H9 (cell line): ENCODE results near the gene TBATA. TPM values are rescaled to one million over a fixed set of nuclear protein-coding genes. Genes with fewer than 3 reads are reported as not detected.

ENCODE experiments used
- DNase-seq: peaks from one replicate; pipeline ENCODE4 v3.0.0-alpha.2; 2017
- H2AFZ ChIP-seq: one replicate; pipeline ENCODE4 v1.6.1; 2013; ENCODE audit warnings: mild to moderate bottlenecking, low read length, control low read depth, moderate library complexity
- H2AK5ac ChIP-seq: 2 replicates; pipeline ENCODE4 v1.6.1; 2013; ENCODE audit warnings: low read length, control low read depth, mixed read lengths; ENCODE audit not compliant: insufficient read length
- H2BK120ac ChIP-seq: one replicate; pipeline ENCODE4 v1.6.1; 2013; ENCODE audit warnings: low read depth, mild to moderate bottlenecking, low read length, control low read depth, inconsistent platforms; ENCODE audit not compliant: poor library complexity, severe bottlenecking
- H2BK12ac ChIP-seq: 2 replicates; pipeline ENCODE4 v1.6.1; 2013; ENCODE audit warnings: low read length, control low read depth, mixed read lengths, low read depth; ENCODE audit not compliant: insufficient read length
- H2BK15ac ChIP-seq: 2 replicates; pipeline ENCODE4 v1.6.1; 2013; ENCODE audit warnings: low read depth, low read length, control low read depth
- H2BK20ac ChIP-seq: one replicate; pipeline ENCODE4 v1.6.1; 2013; ENCODE audit warnings: low read depth, mild to moderate bottlenecking, low read length, control low read depth, inconsistent platforms; ENCODE audit not compliant: poor library complexity, severe bottlenecking
- H2BK5ac ChIP-seq: 2 replicates; pipeline ENCODE4 v1.6.1; 2013; ENCODE audit warnings: low read length, control low read depth, mixed read lengths; ENCODE audit not compliant: insufficient read length
- H3K14ac ChIP-seq: 2 replicates; pipeline ENCODE4 v1.6.1; 2013; ENCODE audit warnings: low read length, control low read depth; ENCODE audit not compliant: insufficient read depth
- H3K18ac ChIP-seq: 2 replicates; pipeline ENCODE4 v1.6.1; 2013; ENCODE audit warnings: low read depth, mild to moderate bottlenecking, mixed read lengths, low read length, control low read depth; ENCODE audit not compliant: insufficient read length
- H3K23ac ChIP-seq: 2 replicates; pipeline ENCODE4 v1.6.1; 2013; ENCODE audit warnings: low read length, control low read depth, mixed read lengths, low read depth; ENCODE audit not compliant: insufficient read length
- H3K23me2 ChIP-seq: 2 replicates; pipeline ENCODE4 v1.6.1; 2013; ENCODE audit warnings: low read depth, mild to moderate bottlenecking, mixed read lengths, low read length, control low read depth; ENCODE audit not compliant: insufficient read length, poor library complexity, severe bottlenecking
- H3K27ac ChIP-seq: 2 replicates; pipeline ENCODE4 v1.5.1; 2013; ENCODE audit warnings: low read length, control low read depth, mixed read lengths, low read depth; ENCODE audit not compliant: insufficient read length
- H3K27me3 ChIP-seq: 2 replicates; pipeline ENCODE4 v1.6.1; 2013; ENCODE audit warnings: low read length, control low read depth, inconsistent platforms; ENCODE audit not compliant: insufficient read depth
- H3K4ac ChIP-seq: 2 replicates; pipeline ENCODE4 v1.6.1; 2013; ENCODE audit warnings: low read depth, mild to moderate bottlenecking, control low read depth, inconsistent platforms, low read length, moderate library complexity
- H3K4me1 ChIP-seq: 2 replicates; pipeline ENCODE4 v1.6.1; 2013; ENCODE audit warnings: low read length, control low read depth, inconsistent platforms; ENCODE audit not compliant: insufficient read depth
- H3K4me2 ChIP-seq: 2 replicates; pipeline ENCODE4 v1.6.1; 2013; ENCODE audit warnings: low read length, control low read depth, mixed read lengths; ENCODE audit not compliant: insufficient read length, insufficient read depth
- H3K56ac ChIP-seq: 2 replicates; pipeline ENCODE4 v1.6.1; 2013; ENCODE audit warnings: low read depth, mild to moderate bottlenecking, mixed read lengths, low read length, control low read depth; ENCODE audit not compliant: insufficient read length
- H3K79me1 ChIP-seq: 2 replicates; pipeline ENCODE4 v1.6.1; 2013; ENCODE audit warnings: low read depth, mild to moderate bottlenecking, moderate library complexity, low read length, control low read depth, inconsistent platforms; ENCODE audit not compliant: insufficient read depth, poor library complexity, severe bottlenecking
- H3K79me2 ChIP-seq: 2 replicates; pipeline ENCODE4 v1.6.1; 2013; ENCODE audit warnings: low read length, control low read depth, inconsistent platforms; ENCODE audit not compliant: insufficient read depth
- H3K9ac ChIP-seq: 2 replicates; pipeline ENCODE4 v1.6.1; 2013; ENCODE audit warnings: low read length, control low read depth, mixed read lengths; ENCODE audit not compliant: insufficient read length; ENCODE audit errors: extremely low read depth
- H3K9me3 ChIP-seq: one replicate; pipeline ENCODE4 v1.6.1; 2013; ENCODE audit warnings: low read depth, low read length, inconsistent platforms; ENCODE audit not compliant: control insufficient read depth
- H3T11ph ChIP-seq: one replicate; pipeline ENCODE4 v1.6.1; 2013; ENCODE audit warnings: mild to moderate bottlenecking, low read length, control low read depth, inconsistent platforms
- H4K20me1 ChIP-seq: one replicate; pipeline ENCODE4 v1.6.1; 2013; ENCODE audit not compliant: control insufficient read depth, insufficient read length, insufficient read depth
- H4K5ac ChIP-seq: 2 replicates; pipeline ENCODE4 v1.6.1; 2013; ENCODE audit warnings: low read depth, mild to moderate bottlenecking, mixed read lengths, low read length, control low read depth; ENCODE audit not compliant: insufficient read length
- H4K8ac ChIP-seq: replicated peaks from 2 replicates; pipeline ENCODE4 v1.6.1; 2013; ENCODE audit warnings: low read length, control low read depth, mixed read lengths, low read depth; ENCODE audit not compliant: insufficient read length
- H4K91ac ChIP-seq: 2 replicates; pipeline ENCODE4 v1.6.1; 2013; ENCODE audit warnings: low read depth, mild to moderate bottlenecking, moderate library complexity, mixed read lengths, low read length, control low read depth; ENCODE audit not compliant: insufficient read length
- H3K27ac Mint-ChIP-seq, 3 experiments: 2 replicates in 2 of 3; 3 replicates in 1 of 3; pipeline ENCODE4 v1.8.0; 2020 to 2021; ENCODE audit warnings: mixed read lengths in 3 of 3, mild to moderate bottlenecking in 1 of 3, moderate library complexity in 1 of 3
- H3K27me3 Mint-ChIP-seq: 2 replicates; pipeline ENCODE4 v1.8.0; 2021; ENCODE audit warnings: low read depth, mild to moderate bottlenecking, moderate library complexity, mixed read lengths
- H3K36me3 Mint-ChIP-seq, 3 experiments: 2 replicates in 2 of 3; 3 replicates in 1 of 3; pipeline ENCODE4 v1.8.0; 2020 to 2021; ENCODE audit warnings: low read depth in 3 of 3, mixed read lengths in 3 of 3; ENCODE audit not compliant: insufficient read depth in 1 of 3
- H3K4me1 Mint-ChIP-seq, 2 experiments: 2 replicates each; pipeline ENCODE4 v1.8.0; 2020; ENCODE audit warnings: mixed read lengths in 2 of 2
- H3K4me3 Mint-ChIP-seq, 2 experiments: 2 replicates in 1 of 2; 3 replicates in 1 of 2; pipeline ENCODE4 v1.8.0; 2020 to 2021; ENCODE audit warnings: mild to moderate bottlenecking in 2 of 2, mixed read lengths in 2 of 2, moderate library complexity in 1 of 2
- H3K9me3 Mint-ChIP-seq, 2 experiments: 2 replicates in 1 of 2; 3 replicates in 1 of 2; pipeline ENCODE4 v1.8.0; 2020; ENCODE audit warnings: mild to moderate bottlenecking in 2 of 2, mixed read lengths in 2 of 2, moderate library complexity in 1 of 2
- CTCF ChIP-seq: fragments of 200-600 bp; sonication (generic); conservative IDR thresholded peaks from 3 replicates; pipeline ENCODE4 v1.8.0; 2021; ENCODE audit warnings: antibody characterized with exemption, mild to moderate bottlenecking
- WGBS: extraction: QIAGEN DNeasy Blood & Tissue Kit; methylation state at CpG from one replicate; pipeline ENCODE4 v1.1.7; 2013; ENCODE audit warnings: missing lambda C conversion rate, low lambda C conversion rate, mixed read lengths; ENCODE audit not compliant: insufficient read length; ENCODE audit errors: extremely low coverage; 5-methylcytosine and 5-hydroxymethylcytosine counted together
- total RNA-seq: library from RNA; stranded (reverse); gene quantifications from 2 replicates; pipeline ENCODE4 v1.2.1, GENCODE V29; 2021

The TBATA gene
- total RNA-seq, 1 experiment from 2014 or later, result not detected

- DNase-seq, result peak; percentile 78
- WGBS, result no CpG with 5 or more reads among the region's 7 CpGs
- H3K4me3 Mint-ChIP-seq, result no peak overlapping the region; a peak in 1 of 5 replicates
These were observed 26.2 kb downstream of the TBATA start for GRCh38 chr10:70758757-70759514.

More at GRCh38 chr10:70758757-70759514, 26.2 kb downstream of the TBATA start:
- no peaks in the 10 kb centered on the region for H3K9me3 ChIP-seq
- no peaks in the 10 kb centered on the region for H3K27me3 ChIP-seq
- no peaks in the 10 kb centered on the region for H4K20me1 ChIP-seq
- Mint-ChIP-seq H3K27me3 (no peaks in the 10 kb centered on the region), H3K36me3 (no peaks in the 10 kb centered on the region), H3K4me1 (peaks cover 33 to 36% of the 10 kb centered on the region in 2 experiments), H3K27ac (no peak overlapping the region), H3K9me3 (no peaks in the 10 kb centered on the region; a peak in 1 of 5 replicates)
- H3K4ac ChIP-seq, result no peak overlapping the region
- no peak overlapping the region for H3T11ph ChIP-seq
- H3K79me1 ChIP-seq, result no peaks in the 10 kb centered on the region
- H3K9ac ChIP-seq, result no peak overlapping the region
- no peak overlapping the region for H3K23ac ChIP-seq
- no peaks in the 10 kb centered on the region for H3K4me1 ChIP-seq
- H3K4me2 ChIP-seq, result no peak overlapping the region
- H3K23me2 ChIP-seq, result no peaks in the 10 kb centered on the region
- no peak overlapping the region for H4K8ac ChIP-seq
- TF ChIP-seq CTCF, result peak; percentile 91
- no peak overlapping the region for H4K5ac ChIP-seq
- H2BK20ac ChIP-seq, result no peak overlapping the region
- no peak overlapping the region for H2BK120ac ChIP-seq
- no peak overlapping the region for H2AK5ac ChIP-seq
- H2BK15ac ChIP-seq, result no peak overlapping the region
- no peak overlapping the region for H3K27ac ChIP-seq
- H3K18ac ChIP-seq, result no peak overlapping the region
- H3K14ac ChIP-seq, result no peak overlapping the region
- no peak overlapping the region for H2BK5ac ChIP-seq
- H3K56ac ChIP-seq, result no peak overlapping the region
- H3K79me2 ChIP-seq, result no peaks in the 10 kb centered on the region
- H2BK12ac ChIP-seq, result no peak overlapping the region
- no peak overlapping the region for H4K91ac ChIP-seq
- H2AFZ ChIP-seq, result no peak overlapping the region
